ENCODE data around the gene KIAA0825.

KIAA0825 gene

DNA sequence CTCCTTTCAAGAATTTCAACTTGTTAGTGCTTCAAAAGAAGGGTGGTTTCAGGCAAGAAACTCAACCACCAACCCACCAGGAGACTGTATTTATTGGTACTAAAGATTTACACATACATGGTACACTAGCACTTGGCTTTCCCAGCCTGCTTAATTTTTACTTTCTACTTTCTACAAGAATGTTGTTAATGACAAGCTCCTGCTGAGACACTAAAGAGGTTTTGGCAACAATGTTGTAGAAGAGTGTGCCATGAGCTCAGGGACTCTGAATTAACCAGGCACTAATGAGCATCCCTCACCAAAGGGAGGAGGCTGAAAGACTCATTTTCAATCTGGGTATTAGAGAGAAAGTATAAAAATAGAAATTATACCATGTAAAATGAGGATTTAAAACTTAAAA, 195.0 kb downstream of the KIAA0825 start:
- no peak for DNase-seq

DNA sequence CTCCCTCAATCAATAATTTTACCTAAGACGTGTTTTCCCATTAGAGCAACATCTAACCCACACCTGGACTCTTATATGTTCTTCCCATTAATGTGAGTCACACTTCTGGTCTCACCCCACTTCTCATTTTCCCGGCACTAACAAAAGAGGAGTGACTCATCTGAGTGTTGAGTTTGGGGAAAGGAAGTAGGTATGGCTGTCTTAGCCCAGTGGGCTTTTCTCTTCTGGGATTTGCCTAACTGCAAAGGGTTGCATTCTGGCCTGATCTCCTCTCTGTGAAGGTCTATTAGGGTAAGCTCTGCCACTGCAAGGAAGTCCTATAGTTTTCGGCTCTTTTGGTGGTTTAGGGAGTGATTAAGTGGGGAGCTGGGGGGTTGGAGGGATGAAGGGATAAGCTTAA, 195.6 kb downstream of the KIAA0825 start:
- no peak for DNase-seq

DNA sequence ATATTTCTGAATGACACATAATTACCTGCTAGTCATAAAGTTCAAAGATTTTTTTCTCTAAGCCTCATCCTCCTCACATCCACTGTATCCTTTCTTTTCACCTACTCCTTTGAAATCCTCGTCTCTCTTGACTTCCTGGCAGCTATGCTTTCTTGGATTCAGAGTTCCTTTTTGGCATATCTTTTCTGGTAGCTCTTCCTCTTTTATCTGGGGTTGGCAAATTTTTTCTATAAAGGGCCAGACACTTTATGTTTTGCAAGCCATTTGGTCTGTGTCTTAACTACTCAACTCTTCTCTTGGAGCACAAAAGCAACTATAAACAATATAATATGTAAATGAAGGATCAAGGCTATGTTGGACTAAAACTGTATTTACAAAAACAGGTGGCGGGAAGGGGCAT, 197.5 kb downstream of the KIAA0825 start:
- DNase-seq = no peak

DNA sequence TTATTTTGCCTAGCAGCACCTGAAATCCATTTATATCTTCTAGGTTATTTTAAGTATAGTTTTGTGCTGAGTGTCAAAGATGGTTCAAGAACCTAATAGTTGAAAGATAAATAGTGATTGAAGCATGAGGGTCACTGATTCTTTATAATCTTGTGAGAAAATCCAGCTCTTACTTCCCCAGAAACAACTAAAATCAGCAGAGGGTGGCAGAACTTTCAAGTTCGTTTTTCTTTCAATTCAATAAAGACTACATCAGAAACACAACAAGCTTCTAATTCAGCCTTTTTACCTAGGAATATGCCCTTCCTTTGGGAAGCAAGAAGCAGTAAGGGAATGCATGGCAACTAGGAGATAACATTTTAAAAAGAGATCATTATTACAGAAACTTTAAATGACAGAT, 202.6 kb downstream of the KIAA0825 start:
- no peak for DNase-seq

DNA sequence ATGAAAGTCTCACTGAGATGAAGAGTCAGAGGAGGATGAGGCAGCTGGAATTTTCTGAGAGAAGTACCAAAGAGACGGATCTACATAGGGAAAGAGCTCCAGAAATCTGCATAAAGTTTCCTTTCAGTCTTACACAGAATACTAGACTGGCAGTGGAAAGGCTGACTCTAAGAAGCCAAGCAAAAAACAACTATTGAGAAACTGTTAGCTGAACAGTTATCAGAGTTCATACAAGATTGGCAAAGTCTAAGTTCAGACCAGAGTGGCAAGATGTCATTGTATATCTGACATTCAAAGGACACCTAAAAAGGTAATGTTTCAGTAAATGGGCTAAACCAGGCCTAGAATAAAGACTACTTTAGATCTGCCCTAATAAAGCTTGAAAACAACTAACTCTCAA, 209.0 kb downstream of the KIAA0825 start:
- no peak for DNase-seq

DNA sequence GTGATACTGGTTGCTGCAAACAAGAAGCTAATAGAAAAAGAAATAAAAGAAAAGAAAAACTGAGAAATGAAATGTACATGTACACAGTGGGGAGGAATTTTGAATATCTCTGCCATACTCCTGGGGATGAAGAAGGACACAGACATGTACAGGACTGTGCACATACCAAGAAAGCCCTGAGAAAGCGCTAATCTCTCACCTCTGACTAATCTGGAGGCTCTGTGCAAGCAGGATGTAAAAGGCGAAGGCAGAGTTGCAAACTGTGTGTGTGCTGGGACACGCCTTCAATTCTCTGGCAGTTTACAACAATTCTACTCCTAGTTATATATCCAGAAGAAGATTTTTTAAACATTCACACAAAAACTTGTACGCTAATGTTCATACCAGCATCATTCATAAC, 211.4 kb downstream of the KIAA0825 start:
- no peak for DNase-seq

DNA sequence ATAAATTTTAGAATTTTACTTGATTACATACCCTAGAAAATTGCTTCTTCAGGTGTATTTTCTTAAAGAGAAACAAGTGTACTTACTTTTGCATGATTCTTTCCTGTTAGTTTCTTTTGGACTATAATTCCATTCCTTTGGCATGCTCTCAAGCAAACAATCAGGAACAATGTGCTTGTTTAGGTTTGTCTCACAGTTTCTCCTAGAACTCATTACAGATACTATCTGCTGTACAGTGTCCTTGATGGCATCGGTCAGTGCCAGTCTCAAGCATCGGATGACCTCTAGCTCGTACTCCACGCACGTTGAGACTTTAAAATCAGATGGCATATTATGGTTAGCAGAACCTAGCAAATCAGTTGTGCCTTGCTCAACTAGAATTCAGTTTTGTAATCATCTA, 214.9 kb downstream of the KIAA0825 start:
- DNase-seq = no peak

DNA sequence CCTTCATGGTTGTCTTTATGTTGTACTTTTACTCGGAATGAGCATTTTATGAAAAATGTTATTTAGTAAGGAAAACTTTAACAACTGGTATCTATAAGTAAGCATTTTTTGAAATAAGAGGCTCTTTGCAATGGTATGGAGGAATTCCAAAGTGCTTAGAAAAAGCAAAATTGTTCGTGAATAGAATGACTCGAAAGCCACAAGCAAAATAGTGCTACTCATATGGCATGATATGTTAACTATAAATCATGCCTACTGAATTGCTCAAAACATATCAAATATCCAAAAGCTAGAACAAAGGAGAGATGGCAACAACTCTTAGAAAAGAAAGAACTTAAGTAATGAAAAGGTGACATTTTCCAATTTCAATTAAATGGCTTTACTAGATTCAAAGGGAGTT, 216.3 kb downstream of the KIAA0825 start:
- no peak for DNase-seq

DNA sequence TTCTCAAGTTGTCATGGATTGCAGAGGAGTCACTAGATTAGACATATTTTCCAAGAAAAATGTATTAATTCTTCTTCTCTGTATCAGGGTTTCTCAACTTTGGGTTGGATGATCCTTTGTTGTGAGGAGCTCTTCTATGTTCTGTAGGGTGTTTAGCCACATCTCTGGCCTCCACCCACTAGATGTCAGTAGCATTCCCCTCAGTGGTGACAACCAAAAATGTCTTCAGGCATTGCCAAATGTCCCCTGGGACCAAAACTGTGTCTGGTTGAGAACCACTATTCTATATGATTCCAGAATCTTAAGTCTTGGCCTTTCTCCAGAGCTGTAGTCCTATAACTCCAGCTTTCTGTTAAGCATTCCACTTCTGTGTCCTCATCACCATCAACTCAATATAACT, 220.9 kb downstream of the KIAA0825 start:
- DNase-seq = no peak

DNA sequence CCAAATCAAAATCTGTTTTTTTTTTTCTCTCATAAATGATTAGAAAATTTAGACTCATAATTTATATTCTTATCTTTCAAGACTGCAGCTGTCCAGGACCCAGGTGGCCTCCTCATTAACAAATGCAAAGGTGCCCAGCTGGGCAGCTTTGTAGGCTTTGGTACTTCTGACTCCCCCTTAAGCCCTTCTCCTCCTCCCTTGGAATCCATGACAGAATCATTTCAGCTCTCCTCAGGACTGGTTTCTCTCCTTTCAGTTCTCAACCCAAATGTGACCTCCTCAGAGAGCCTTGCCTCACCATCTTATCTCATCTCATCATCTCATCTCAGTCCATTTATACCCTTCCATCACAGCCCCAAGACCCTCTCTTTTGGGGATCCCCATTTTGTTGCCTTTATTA, 221.7 kb downstream of the KIAA0825 start:
- no peak for DNase-seq

DNA sequence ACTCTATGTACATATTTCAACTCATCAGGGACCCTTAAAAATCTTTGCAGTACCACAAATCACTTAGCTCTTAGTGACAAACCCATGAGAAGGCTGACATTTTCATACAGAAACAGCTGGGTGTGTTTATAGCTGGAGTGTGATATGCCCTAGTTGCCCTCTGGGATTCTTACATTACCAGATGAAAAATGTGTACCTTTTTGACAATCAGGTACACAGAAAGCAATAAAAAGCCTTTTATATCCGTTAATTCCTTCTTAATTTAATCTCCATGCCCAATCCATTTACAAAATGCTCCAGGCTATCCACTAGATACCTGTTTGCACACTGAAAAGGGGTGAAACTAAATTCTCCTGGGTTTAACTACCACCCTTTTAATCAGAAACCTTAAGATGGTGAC, 222.9 kb downstream of the KIAA0825 start:
- DNase-seq = no peak

DNA sequence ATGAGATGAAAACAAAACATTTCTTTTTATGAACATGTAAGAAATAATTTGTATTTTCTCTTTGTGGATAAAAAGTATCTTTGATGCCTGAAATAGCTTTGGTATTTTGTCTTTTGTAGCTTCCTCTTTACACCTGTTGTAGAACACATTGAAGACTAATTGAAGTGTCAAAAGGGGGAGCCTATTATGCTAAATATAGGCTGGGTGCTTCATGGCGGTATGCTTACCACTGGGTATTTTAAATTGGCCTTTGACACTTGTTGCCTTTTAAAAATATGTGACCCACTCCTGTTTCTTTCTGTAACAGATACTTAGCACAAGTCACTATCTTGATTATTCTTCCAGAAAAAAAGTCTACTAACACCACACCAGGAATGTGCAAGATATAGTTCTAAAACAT, 226.4 kb downstream of the KIAA0825 start:
- DNase-seq = no peak

DNA sequence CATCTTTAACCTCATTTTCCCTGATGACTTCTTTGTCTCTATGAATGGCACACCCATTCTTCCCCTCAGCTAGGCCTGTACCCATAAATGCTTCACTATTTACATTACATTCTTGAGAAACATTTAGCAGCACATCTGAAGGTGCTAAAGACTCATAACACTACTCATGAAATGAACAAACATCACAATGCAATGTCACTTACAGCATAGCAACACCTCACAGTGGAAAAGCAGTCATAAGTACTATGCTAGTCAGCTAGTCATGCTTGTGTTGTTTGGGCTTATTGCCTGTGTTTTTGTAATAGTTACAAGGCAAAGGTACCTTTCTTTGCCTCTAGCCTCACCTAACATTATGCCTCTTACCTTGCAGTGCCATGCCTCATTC, 228.9 kb downstream of the KIAA0825 start:
- DNase-seq = peak; percentile 78

DNA sequence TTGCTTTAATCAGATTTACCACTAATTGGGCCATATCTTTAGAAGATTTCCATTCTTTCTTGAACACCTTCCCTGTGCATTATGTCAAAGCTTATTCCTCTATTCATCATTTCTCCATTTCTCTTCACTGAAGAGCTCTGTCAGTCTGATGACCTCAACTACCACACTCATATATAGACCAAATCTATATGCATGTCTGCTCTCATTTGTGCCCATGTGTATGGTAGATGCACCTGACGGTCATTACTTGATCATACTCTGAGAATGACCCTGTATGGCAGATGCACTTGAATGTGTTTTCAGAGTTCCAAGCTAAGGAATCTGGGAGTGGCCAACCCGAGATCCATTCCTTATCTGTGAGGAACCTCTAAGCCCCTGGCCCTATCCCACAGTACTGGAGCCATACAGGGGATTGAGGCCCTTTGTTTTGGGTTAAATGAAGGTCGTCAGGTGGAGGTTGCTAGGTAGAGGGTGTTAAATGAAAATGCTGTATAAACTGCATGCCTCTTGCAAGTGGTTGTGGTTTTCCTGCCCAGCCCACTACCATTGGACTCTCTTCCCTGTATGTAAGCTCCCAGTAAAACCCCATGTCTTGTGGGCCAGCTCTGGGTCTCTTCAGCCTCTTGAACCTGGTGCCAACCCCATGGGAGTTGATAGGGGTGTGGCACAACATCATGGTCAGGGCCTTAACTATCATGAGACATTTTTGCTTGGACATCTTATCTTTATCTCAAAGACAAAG, 229.5 kb downstream of the KIAA0825 start:
- peak; percentile 32 for DNase-seq

DNA sequence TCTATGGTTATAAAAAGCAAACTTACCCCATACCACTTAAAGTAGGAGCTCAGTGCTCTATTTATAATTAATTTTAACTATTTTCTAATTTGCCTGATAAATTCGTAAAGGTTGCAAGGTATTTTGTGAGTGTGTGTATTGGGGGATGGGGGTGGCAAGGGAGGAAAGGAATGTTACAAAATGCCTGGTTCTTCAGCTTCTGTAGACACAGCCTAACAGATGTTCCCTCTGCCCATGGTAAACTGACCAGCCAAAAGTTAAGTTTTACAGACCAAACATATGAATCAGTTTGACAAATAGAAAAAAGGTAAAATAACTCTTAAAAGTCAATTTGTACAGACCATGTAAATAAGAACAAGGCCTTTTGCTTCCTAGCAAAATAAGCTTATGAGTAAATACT, 232.6 kb downstream of the KIAA0825 start:
- no peak for DNase-seq

DNA sequence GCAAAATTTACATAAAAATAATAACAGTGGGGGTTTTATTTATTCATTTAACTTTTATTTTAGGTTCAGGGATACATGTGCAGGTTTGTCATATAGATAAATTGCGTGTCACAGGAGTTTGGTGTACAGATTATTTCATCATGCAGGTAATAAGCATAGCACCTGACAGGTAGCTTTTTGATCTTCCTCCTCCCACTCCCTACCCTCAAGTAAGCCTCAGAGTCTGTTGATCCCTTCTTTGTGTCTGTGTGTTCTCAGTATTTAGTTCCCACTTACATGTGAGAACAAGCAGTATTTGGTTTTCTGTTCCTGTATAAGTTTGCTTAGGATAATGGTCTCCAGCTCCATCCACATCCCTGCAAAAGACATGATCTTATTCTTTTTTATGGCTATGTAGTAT, 240.3 kb downstream of the KIAA0825 start:
- DNase-seq = no peak

DNA sequence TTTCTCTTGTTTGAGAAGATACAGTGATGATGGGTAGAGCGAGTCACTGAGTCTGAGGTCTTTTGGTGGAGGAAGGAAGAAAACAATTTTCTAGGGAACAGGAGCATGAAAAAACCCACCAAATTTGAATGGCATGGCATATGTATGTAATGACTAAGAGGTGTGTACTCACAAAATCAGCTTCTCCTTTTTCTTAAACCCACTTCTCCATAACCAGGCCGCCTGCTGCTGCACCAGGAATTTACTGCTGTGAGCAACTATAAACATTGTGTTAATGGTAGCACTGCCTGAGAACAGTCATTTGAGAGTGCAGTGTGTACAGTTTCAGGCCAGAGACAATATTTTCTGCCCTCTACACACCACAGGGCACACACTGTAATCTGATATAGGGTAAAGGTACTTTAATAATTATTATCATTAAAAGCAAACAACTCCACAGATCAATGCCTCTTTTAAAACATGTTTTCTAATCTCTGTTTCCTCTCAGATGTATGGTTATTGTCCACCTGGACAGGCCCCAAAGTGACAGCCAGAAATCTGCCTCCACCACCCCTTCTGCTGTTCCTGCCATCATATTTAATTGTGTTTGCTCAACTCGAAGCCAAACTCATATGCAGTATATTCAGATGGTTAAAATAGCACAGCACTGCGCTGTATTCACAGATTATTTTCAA, 241.6 kb downstream of the KIAA0825 start:
- DNase-seq = no peak

DNA sequence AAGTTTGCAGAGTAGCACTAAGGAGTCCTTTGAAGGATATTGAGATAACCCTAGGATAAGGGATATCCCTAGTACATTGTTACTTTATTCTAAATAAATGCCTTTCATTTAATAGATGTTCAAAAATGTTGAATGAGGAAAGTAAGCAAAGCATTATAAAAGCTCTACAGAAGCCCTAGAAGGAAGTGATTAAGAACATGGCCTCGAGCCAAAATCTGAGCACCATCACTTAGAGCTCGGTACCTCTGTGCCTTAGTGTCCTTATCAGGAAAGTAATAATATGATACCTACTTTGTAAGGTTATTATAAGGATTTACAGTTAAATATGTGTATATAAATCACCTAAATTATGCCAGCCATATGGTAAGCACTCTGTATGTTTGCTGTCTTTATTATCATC, 242.6 kb downstream of the KIAA0825 start:
- DNase-seq = no peak

DNA sequence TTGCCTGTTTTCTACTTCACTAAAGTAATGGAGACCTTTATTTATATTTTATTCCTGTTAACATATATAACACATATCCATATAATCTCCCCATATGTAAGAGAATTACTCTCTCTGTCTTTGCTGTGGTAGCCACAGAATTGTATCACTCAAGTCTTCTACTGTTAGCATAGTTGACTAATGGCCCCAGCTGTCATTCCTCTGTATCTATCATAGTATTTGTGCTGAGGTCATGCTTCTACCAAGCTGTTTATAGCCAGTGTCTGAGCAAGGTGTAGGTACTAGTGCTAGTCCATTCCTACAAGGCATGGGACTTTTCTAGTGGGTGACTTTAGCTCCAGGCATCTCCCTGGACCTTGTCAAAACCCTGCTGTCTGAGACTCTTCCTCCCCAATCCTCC, 244.1 kb downstream of the KIAA0825 start:
- DNase-seq = no peak

DNA sequence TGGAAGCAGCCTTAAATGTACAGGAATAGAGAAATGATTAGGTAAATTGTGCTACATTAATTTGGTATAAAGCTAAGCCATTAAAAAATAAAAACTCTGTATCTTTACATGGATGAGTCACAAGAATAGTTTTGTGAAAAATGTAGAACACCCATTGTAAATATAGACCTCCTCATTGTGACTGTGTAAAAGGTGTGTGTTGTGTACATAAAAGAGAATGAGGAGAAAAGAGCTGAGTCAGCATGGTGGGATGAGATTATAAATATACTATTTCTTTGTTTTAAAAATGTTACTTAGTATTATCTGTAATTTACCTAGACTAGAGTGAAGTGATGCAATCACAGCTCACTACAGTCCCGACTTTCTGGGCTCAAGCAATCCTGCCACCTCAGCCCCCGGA, 250.5 kb downstream of the KIAA0825 start:
- no peak for DNase-seq

DNA sequence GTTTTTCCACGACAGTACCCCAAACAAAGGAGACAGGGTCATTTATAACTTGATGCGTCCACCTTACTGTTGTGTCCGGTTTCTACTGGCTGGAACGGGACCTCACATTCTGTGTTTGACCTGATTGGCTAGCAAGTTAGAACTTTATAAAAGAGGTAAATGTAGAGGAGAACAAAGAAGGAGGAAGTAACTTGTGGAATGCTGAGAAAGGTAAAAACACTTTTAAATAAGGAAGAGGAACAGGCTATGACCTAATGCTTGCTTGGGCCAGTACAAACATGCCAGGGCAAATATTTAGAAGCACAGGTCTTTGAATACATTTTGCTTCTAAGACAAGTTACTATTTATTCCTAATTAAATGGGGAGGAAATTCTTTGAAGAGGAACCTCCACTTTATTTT, 251.6 kb downstream of the KIAA0825 start:
- DNase-seq = no peak

DNA sequence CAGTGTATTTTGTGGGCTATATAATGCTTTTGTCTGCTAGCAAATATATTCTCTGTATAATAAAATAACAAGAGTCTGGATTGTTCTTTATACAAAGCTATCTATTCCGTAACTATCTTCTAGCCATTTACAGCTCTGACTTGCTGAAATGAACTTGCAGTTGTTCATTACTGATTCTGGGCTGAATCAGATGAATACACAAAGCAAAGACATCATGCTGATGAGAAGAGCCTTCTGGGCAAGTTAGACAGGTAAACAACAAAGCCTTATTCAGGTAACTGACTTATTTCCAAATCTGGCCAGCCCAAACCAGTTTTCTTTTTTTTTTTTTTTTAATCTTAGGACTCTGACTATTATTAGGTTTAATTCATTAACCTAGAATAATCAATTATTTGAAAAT, 255.5 kb downstream of the KIAA0825 start:
- DNase-seq = no peak

DNA sequence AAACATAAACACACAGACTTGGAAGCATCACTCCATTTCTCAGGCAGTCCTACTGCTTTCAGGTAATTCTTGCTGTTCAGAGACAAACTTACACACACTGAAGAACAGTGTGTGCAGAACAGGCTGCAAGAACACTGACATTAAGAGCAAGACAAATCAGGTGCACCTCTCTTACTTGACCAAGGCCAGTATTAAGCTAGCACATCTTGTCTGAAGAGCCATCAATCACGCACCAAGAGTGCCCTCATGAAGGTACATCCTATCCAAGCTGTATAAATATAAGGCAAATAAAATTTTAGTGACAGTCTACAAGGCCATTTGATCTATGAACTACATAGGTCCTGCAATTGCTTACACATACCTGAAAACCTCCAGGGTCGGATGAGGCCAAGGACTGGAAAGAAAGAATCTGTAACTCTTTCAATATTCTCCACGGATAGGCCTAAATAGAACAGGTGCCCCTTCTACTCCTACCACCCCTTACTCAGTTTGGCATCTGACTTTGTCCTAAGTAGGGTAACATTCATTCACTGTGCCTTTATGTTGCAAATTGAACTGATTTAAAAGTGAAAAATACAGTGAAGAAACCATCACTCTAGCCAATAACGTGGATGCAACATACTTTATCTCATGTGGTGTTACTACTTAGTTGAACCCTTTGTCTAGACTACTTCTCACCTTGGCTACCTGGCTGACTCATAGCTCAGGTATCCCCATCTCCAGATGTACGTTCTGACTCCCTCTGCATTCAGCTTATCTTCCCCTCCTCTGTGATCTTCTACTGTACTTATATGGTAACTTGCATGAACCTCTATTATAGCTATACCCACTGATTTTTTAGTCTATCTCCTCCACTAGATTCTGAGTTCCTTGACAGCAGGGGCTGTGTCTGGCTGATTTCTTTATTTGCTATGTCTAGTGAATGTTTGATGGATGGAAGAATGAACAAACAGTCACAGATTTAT, 256.3 kb downstream of the KIAA0825 start:
- no peak for DNase-seq

DNA sequence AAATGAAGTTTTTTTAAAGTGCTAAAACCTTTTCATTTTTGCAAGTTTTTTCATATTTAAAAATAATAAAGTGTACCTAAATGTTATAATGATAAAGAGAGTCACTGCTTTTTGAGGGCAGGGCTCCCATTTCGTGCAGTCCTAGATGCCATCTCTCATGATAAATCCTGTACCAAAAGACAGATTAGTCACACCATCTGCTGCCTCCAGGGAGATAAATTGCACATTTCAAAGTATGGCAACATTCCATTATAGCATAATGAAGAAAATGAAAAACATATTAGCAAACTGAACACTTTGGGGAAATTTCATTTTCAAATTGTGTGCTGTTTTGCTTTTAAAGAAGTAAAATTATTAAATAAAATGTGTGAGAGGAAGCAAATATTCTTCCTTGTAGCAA, 257.2 kb downstream of the KIAA0825 start:
- DNase-seq = no peak

Measured in activated CD4-positive, alpha-beta T cell treated with anti-CD3 and anti-CD28 coated beads, Interleukin-2, amount 50 U/mL, for 16 hours (primary cell).